ENCODE results near the gene GPD2. TPM values are rescaled to one million over a fixed set of nuclear protein-coding genes. Genes with fewer than 3 reads are reported as not detected.

The GPD2 gene
- total and polyA plus RNA-seq, 2 of the 13 experiments (the other 11 are each of a cell fraction or from before 2014, with no cell fraction given) = not detected

DNA sequence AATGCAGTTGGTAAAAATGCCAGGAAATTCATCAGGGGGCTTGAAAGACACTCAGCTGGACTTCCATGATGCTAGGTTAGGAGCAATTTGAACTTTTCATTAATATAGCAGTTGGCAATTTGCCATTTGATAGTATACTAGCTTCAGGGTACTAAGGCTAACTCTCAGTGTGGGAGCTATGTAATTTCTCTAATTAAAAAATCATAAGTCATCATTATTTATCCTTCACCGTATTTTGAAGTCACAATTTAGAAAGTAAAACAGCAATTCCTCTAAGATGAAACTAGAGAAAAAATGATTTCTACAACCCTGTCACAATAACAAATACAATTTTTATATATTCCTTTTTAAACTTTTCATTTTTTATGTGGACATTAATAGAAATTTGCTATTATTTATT is 190.8 kb downstream of the GPD2 start:
- FAIRE-seq (no peak), ATAC-seq (no peak), DNase-seq (ENCODE audit: low spot score) (no peak)
- Histone ChIP-seq H3K27me3 (ENCODE audit: control insufficient read depth in 1 of 2, insufficient read depth in 2 of 2, low read length in 2 of 2) (no peaks in the 10 kb centered on the region), H3K36me3 (replicated peaks in 1 of 2; ENCODE audit: control insufficient read depth in 1 of 2, insufficient read depth in 2 of 2, low read length in 2 of 2) (no peaks in the 10 kb centered on the region), H3K27ac (ENCODE audit: extremely low read length, insufficient read depth, low read length) (no peak overlapping the region), H2AFZ (ENCODE audit: low read length) (no peak overlapping the region), H3K4me3 (replicated peaks in 1 of 3; ENCODE audit: insufficient read depth in 1 of 3, low read depth in 2 of 3, low read length in 3 of 3) (no peak overlapping the region), H3K79me2 (ENCODE audit: insufficient read depth, low read length) (no peaks in the 10 kb centered on the region), H3K4me2 (ENCODE audit: low read depth, low read length) (no peak overlapping the region), H3K9ac (ENCODE audit: insufficient read depth, low read depth, low read length) (no peak overlapping the region), H3K9me3 (ENCODE audit: low read length) (no peaks in the 10 kb centered on the region), H4K20me1 (ENCODE audit: insufficient read depth, low read length) (no peaks in the 10 kb centered on the region), H3K4me1 (ENCODE audit: insufficient read depth, low read length) (no peaks in the 10 kb centered on the region)
- WGBS (ENCODE audit: low lambda C conversion rate) = 2% methylated on average over 1 of the region's 1 CpG
- POLR2A ChIA-PET = no interaction called here
- BruUV-seq (replicated peaks) = no TSS peak
- intact Hi-C loops (cut with micrococcal nuclease; ENCODE audit: unreplicated experiment) = no loop called here
- TF ChIP-seq JARID2 (CRISPR knock-in tag; IDR thresholded peaks at IDR 0.05; ENCODE audit: insufficient replicate concordance) = no peak
- no peak for TF ChIP-seq ZBTB7A (CRISPR knock-in tag; IDR thresholded peaks at IDR 0.05)
- peak; percentile 53 for TF ChIP-seq MAFF (IDR thresholded peaks at IDR 0.05; ENCODE audit: low read depth, low read length)
- TF ChIP-seq MAFK (conservative IDR thresholded peaks at IDR 0.05 in 1 of 2, IDR thresholded peaks at IDR 0.05 in 1 of 2; ENCODE audit: low read length in 2 of 2) = peak; percentile 47 to 67; a peak in 3 of 4 replicates
- in situ Hi-C loops (cut with HindIII; ENCODE audit: extremely low pct_ligation_motif_present, low pct_unique_long_range_greater_than_20kb) = no loop called here
- CTCF ChIA-PET (ENCODE audit: low intra/inter-chr PET ratio, low total read pairs) = no interaction called here

DNA sequence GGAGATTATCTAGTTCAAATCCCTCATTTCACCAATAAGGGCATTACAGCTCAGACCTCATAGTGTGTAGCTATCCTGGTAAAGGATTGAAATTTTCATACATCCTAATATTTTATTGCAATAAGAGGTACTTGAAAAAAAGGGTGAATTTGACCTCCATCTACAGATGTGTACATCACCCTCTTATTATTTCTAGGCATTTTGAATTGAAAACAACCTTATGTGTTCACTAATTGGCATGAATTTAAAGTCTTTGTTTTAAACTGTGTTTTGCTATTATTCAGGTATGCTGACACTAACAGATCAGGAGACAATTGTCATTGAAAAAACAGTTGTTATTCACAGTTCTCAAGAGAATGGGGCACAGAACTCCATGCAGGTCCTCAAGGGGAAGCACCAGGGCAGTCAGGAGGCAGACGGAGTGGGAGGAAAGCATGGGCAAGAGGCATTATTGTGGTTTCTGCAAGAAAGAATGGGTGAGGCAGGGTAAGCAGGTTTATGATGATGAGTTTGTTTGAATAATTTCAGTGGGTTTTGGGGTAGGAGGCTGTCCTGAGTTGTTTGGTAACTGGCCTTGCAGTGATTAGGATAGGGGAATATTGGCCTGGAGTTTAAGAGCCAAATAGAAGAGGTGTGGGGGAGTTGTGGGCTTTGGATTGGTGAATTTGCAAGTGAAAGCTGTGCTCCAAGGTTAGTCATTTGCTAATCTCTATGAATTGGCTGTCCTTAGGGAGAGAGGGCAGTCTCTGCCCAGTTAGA is 194.6 kb downstream of the GPD2 start:
- no peaks in the 10 kb centered on the region for H3K9me3 ChIP-seq (ENCODE audit: low read length)
- H3K4me3 ChIP-seq (replicated peaks in 1 of 3; ENCODE audit: insufficient read depth in 1 of 3, low read depth in 2 of 3, low read length in 3 of 3) = no peak overlapping the region
- TF ChIP-seq, protein P1, sequence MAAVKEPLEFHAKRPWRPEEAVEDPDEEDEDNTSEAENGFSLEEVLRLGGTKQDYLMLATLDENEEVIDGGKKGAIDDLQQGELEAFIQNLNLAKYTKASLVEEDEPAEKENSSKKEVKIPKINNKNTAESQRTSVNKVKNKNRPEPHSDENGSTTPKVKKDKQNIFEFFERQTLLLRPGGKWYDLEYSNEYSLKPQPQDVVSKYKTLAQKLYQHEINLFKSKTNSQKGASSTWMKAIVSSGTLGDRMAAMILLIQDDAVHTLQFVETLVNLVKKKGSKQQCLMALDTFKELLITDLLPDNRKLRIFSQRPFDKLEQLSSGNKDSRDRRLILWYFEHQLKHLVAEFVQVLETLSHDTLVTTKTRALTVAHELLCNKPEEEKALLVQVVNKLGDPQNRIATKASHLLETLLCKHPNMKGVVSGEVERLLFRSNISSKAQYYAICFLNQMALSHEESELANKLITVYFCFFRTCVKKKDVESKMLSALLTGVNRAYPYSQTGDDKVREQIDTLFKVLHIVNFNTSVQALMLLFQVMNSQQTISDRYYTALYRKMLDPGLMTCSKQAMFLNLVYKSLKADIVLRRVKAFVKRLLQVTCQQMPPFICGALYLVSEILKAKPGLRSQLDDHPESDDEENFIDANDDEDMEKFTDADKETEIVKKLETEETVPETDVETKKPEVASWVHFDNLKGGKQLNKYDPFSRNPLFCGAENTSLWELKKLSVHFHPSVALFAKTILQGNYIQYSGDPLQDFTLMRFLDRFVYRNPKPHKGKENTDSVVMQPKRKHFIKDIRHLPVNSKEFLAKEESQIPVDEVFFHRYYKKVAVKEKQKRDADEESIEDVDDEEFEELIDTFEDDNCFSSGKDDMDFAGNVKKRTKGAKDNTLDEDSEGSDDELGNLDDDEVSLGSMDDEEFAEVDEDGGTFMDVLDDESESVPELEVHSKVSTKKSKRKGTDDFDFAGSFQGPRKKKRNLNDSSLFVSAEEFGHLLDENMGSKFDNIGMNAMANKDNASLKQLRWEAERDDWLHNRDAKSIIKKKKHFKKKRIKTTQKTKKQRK (IDR thresholded peaks at IDR 0.05; ENCODE audit: low read length) = no peak
- TF ChIP-seq, protein P2, sequence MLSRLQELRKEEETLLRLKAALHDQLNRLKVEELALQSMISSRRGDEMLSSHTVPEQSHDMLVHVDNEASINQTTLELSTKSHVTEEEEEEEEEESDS (CRISPR knock-in tag; IDR thresholded peaks at IDR 0.05; ENCODE audit: borderline replicate concordance) = no peak
- TF ChIP-seq ZNF430 (CRISPR knock-in tag; IDR thresholded peaks at IDR 0.05) = no peak
- no peak for TF ChIP-seq MAFK (conservative IDR thresholded peaks at IDR 0.05 in 1 of 2, IDR thresholded peaks at IDR 0.05 in 1 of 2; ENCODE audit: low read length in 2 of 2)
- TF ChIP-seq ONECUT2 (CRISPR knock-in tag; IDR thresholded peaks at IDR 0.05) = no peak
- TF ChIP-seq, protein P3, sequence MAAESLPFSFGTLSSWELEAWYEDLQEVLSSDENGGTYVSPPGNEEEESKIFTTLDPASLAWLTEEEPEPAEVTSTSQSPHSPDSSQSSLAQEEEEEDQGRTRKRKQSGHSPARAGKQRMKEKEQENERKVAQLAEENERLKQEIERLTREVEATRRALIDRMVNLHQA (CRISPR knock-in tag; IDR thresholded peaks at IDR 0.05) = no peak
- no peak for TF ChIP-seq ZNF225 (CRISPR knock-in tag; IDR thresholded peaks at IDR 0.05)
- H3K4me1 ChIP-seq (ENCODE audit: insufficient read depth, low read length) = no peaks in the 10 kb centered on the region
- H3K27ac ChIP-seq (ENCODE audit: extremely low read length, insufficient read depth, low read length) = no peak overlapping the region
- H3K79me2 ChIP-seq (ENCODE audit: insufficient read depth, low read length) = no peaks in the 10 kb centered on the region
- POLR2A ChIA-PET = no interaction called here
- in situ Hi-C loops (cut with HindIII; ENCODE audit: extremely low pct_ligation_motif_present, low pct_unique_long_range_greater_than_20kb) (no loop called here), intact Hi-C loops (cut with micrococcal nuclease; ENCODE audit: unreplicated experiment) (no loop called here)
- FAIRE-seq (no peak), DNase-seq (ENCODE audit: low spot score) (no peak), ATAC-seq (no peak)
- H3K9ac ChIP-seq (ENCODE audit: insufficient read depth, low read depth, low read length) = no peak overlapping the region
- no peak overlapping the region for H3K4me2 ChIP-seq (ENCODE audit: low read depth, low read length)
- no peaks in the 10 kb centered on the region for H3K27me3 ChIP-seq (ENCODE audit: control insufficient read depth in 1 of 2, insufficient read depth in 2 of 2, low read length in 2 of 2)
- no TSS peak for BruUV-seq (replicated peaks)
- no peaks in the 10 kb centered on the region for H3K36me3 ChIP-seq (replicated peaks in 1 of 2; ENCODE audit: control insufficient read depth in 1 of 2, insufficient read depth in 2 of 2, low read length in 2 of 2)
- no peak overlapping the region for H2AFZ ChIP-seq (ENCODE audit: low read length)
- CTCF ChIA-PET (ENCODE audit: low intra/inter-chr PET ratio, low total read pairs) = no interaction called here
- no peaks in the 10 kb centered on the region for H4K20me1 ChIP-seq (ENCODE audit: insufficient read depth, low read length)
- WGBS (ENCODE audit: low lambda C conversion rate) = 0% methylated on average over 1 of the region's 1 CpG
